Putamen (tissue), 1 donor: ENCODE data around the gene APOC1.

Source experiments
- DNase-seq: peaks from one replicate; pipeline ENCODE4 v3.0.0-alpha.2; 2016; ENCODE audit warnings: low spot score

The APOC1 gene

GRCh38 chr19:44955505-44956439, 41.4 kb downstream of the APOC1 start:
- no peak for DNase-seq

- no peak for DNase-seq
Observed at GRCh38 chr19:44957526-44957925, 43.1 kb downstream of the APOC1 start.

- no peak for DNase-seq
Observed at GRCh38 chr19:44958090-44958489, 43.7 kb downstream of the APOC1 start.

GRCh38 chr19:44959691-44960090, 45.3 kb downstream of the APOC1 start:
- no peak for DNase-seq

GRCh38 chr19:44960906-44961728, 46.7 kb downstream of the APOC1 start:
- no peak for DNase-seq

GRCh38 chr19:44961821-44962220, 47.4 kb downstream of the APOC1 start:
- DNase-seq = no peak

- DNase-seq = peak; percentile 63
Observed at GRCh38 chr19:44968118-44968517, 53.7 kb downstream of the APOC1 start.

- DNase-seq = no peak
Observed at GRCh38 chr19:44968670-44969069, 54.3 kb downstream of the APOC1 start.
